ENCODE data around the gene TRIM46. TPM values are rescaled to one million over a fixed set of nuclear protein-coding genes. Genes with fewer than 3 reads are reported as not detected.

TRIM46 gene
- polyA plus RNA-seq, 3 donors, result 0.13 TPM; not detected in 2

DNA sequence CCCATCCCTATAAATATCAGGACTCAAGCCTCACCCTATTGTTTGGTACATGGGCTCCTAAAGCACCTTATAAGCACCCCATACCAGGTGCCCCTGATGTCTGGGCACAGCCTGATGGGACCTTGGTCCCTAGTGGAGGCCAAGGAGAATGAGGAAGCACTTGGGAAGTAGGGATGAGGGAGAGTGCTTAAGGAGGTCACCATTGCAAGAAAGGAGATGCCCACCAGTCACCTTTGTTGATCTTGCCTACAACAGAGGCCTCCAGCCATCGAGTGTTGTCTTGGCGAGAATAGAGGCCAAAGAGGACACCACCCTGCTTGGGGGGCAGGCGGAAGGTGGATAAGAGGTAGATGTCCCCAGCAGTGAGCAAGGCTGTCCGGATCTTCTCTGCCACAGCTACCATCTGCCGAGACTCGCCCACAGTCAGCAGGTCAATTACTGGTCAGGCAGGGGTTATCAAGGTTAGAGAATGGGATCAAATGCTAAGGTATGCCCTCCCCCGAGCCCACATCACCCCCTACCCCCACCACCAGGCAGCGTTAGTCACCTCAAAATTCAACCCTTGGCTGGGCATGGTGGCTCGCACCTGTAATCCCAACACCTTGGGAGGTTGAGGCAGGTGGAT, 32.4 kb downstream of the TRIM46 start:
- no peaks in the 10 kb centered on the region for H3K27me3 Mint-ChIP-seq (ENCODE audit: low read depth in 3 of 3)
- Histone ChIP-seq H3K36me3 (replicated peaks in 1 of 2; ENCODE audit: control insufficient read depth in 1 of 2, insufficient read depth in 2 of 2, low read length in 2 of 2) (no peaks in the 10 kb centered on the region), H3K27ac (ENCODE audit: low read depth in 1 of 2, low read length in 2 of 2) (no peak overlapping the region), H3K4me1 (ENCODE audit: control insufficient read depth in 1 of 2, insufficient read depth in 2 of 2, low read length in 2 of 2) (peaks cover 42 to 44% of the 10 kb centered on the region in 2 donors), H3K9ac (ENCODE audit: insufficient read depth, low read length, poor library complexity, severe bottlenecking) (no peak overlapping the region), H3K4me3 (replicated peaks in 1 of 3; ENCODE audit: low read depth in 2 of 3, low read length in 3 of 3) (no peak overlapping the region), H3K27me3 (ENCODE audit: control insufficient read depth in 2 of 2, insufficient read depth in 2 of 2, low read length in 2 of 2) (no peaks in the 10 kb centered on the region), H2AFZ (ENCODE audit: insufficient read depth, low read depth, low read length, poor library complexity, severe bottlenecking) (no peak overlapping the region), H3K79me2 (ENCODE audit: insufficient read depth, low read length) (peaks cover 11% of the 10 kb centered on the region), H3K9me3 (replicated peaks in 1 of 2; ENCODE audit: control insufficient read depth in 1 of 2, insufficient read depth in 1 of 2, low read length in 2 of 2) (no peaks in the 10 kb centered on the region), H4K20me1 (ENCODE audit: insufficient read depth, low read length) (no peaks in the 10 kb centered on the region), H3K4me2 (replicated peaks; ENCODE audit: extremely low read depth, low read length, poor library complexity, severe bottlenecking) (no peak overlapping the region)
- peaks cover 37% of the 10 kb centered on the region for H3K4me1 Mint-ChIP-seq
- H3K9me3 Mint-ChIP-seq, result peaks cover 0 to 1% (median 0%) of the 10 kb centered on the region in 7 donors
- DNase-seq, result no peak
- intact Hi-C loops (cut with micrococcal nuclease), result loop anchor here (2.0 to 5.0 kb wide), 3 partner anchors 21 to 101 kb away; partner anchors contain the start of gene FDPS (in 1 of the 2)
- WGBS (ENCODE audit: insufficient coverage), result 100% methylated on average over 1 of the region's 9 CpGs
- peaks cover 4 to 7% of the 10 kb centered on the region in 2 donors for H3K36me3 Mint-ChIP-seq
- TF ChIP-seq, protein P1, sequence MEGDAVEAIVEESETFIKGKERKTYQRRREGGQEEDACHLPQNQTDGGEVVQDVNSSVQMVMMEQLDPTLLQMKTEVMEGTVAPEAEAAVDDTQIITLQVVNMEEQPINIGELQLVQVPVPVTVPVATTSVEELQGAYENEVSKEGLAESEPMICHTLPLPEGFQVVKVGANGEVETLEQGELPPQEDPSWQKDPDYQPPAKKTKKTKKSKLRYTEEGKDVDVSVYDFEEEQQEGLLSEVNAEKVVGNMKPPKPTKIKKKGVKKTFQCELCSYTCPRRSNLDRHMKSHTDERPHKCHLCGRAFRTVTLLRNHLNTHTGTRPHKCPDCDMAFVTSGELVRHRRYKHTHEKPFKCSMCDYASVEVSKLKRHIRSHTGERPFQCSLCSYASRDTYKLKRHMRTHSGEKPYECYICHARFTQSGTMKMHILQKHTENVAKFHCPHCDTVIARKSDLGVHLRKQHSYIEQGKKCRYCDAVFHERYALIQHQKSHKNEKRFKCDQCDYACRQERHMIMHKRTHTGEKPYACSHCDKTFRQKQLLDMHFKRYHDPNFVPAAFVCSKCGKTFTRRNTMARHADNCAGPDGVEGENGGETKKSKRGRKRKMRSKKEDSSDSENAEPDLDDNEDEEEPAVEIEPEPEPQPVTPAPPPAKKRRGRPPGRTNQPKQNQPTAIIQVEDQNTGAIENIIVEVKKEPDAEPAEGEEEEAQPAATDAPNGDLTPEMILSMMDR (IDR thresholded peaks at IDR 0.05), result no peak
- H3K27ac Mint-ChIP-seq, result peak overlapping the region in 1 of 7 donors; percentile 63
- no peak overlapping the region for H3K4me3 Mint-ChIP-seq

GRCh38 chr1:155206891-155207805, 33.5 kb downstream of the TRIM46 start:
- Histone ChIP-seq H3K4me2 (replicated peaks; ENCODE audit: extremely low read depth, low read length, poor library complexity, severe bottlenecking) (peak overlapping the region; percentile 93), H2AFZ (ENCODE audit: insufficient read depth, low read depth, low read length, poor library complexity, severe bottlenecking) (peak overlapping the region; percentile 7), H3K36me3 (replicated peaks in 1 of 2; ENCODE audit: control insufficient read depth in 1 of 2, insufficient read depth in 2 of 2, low read length in 2 of 2) (peaks cover 2 to 5% of the 10 kb centered on the region in 2 donors), H4K20me1 (ENCODE audit: insufficient read depth, low read length) (no peaks in the 10 kb centered on the region), H3K4me1 (ENCODE audit: control insufficient read depth in 1 of 2, insufficient read depth in 2 of 2, low read length in 2 of 2) (peaks cover 52 to 54% of the 10 kb centered on the region in 2 donors), H3K79me2 (ENCODE audit: insufficient read depth, low read length) (peaks cover 21% of the 10 kb centered on the region), H3K4me3 (replicated peaks in 1 of 3; ENCODE audit: low read depth in 2 of 3, low read length in 3 of 3) (peak overlapping the region in 1 of 3 experiments; percentile 90), H3K27ac (ENCODE audit: low read depth in 1 of 2, low read length in 2 of 2) (peak overlapping the region; percentile 98 to 100), H3K9me3 (replicated peaks in 1 of 2; ENCODE audit: control insufficient read depth in 1 of 2, insufficient read depth in 1 of 2, low read length in 2 of 2) (no peaks in the 10 kb centered on the region), H3K27me3 (ENCODE audit: control insufficient read depth in 2 of 2, insufficient read depth in 2 of 2, low read length in 2 of 2) (no peaks in the 10 kb centered on the region), H3K9ac (ENCODE audit: insufficient read depth, low read length, poor library complexity, severe bottlenecking) (peak overlapping the region; percentile 99)
- DNase-seq, result peak; percentile 80 to 83 (median 81)
- Mint-ChIP-seq H3K4me1 (peaks cover 47% of the 10 kb centered on the region), H3K27ac (peak overlapping the region; percentile 83 to 100 (median 99)), H3K4me3 (peak overlapping the region; percentile 76 to 83), H3K27me3 (ENCODE audit: low read depth in 3 of 3) (no peaks in the 10 kb centered on the region), H3K36me3 (peaks cover 13 to 17% of the 10 kb centered on the region in 2 donors), H3K9me3 (peaks cover 0 to 1% (median 0%) of the 10 kb centered on the region in 7 donors)
- intact Hi-C loops (cut with micrococcal nuclease), result loop anchor here (1.0 to 5.0 kb wide), 4 partner anchors 19 to 100 kb away; partner anchors contain the start of gene FDPS (in 1 of the 2)
- TF ChIP-seq, protein P1 (IDR thresholded peaks at IDR 0.05), result peak; percentile 93
- WGBS (ENCODE audit: insufficient coverage), result 23% methylated on average over 9 of the region's 13 CpGs

Data from CD14-positive monocyte (primary cell).